Prostate gland (tissue), 2 donors: ENCODE results near the gene HAGH. TPM values are rescaled to one million over a fixed set of nuclear protein-coding genes. Genes with fewer than 3 reads are reported as not detected.

ENCODE experiments used
- DNase-seq: peaks from one replicate; pipeline ENCODE4 v3.0.0-alpha.2; 2019; ENCODE audit warnings: low spot score
- H3K27ac ChIP-seq, 2 donors: fragments of 200-600 bp; sonication (generic); 2 replicates each; pipeline ENCODE4 v1.5.1; 2017 to 2019
- H3K27me3 ChIP-seq: fragments of 200-600 bp; sonication (generic); replicated peaks from 2 replicates; pipeline ENCODE4 v1.5.1; 2019; ENCODE audit not compliant: insufficient read depth
- H3K36me3 ChIP-seq, 2 donors: fragments of 200-600 bp; sonication (generic); 1 replicate in 1 of 2; 2 replicates in 1 of 2; pipeline versions ENCODE4 v1.5.1 to v1.8.1; 2017 to 2019
- H3K4me1 ChIP-seq: fragments of 200-600 bp; sonication (generic); replicated peaks from 2 replicates; pipeline ENCODE4 v1.5.1; 2019
- H3K4me3 ChIP-seq, 2 donors: fragments of 200-600 bp; sonication (generic); 2 replicates each; pipeline ENCODE4 v1.5.1; 2017 to 2019
- H3K9me3 ChIP-seq: fragments of 200-600 bp; sonication (generic); 2 replicates; pipeline ENCODE4 v1.5.1; 2017
- CTCF ChIP-seq, 4 experiments: fragments of 200-600 bp in 2 of 4; fragments of 450-650 bp in 2 of 4; sonication (generic) in 2 of 4; IDR thresholded peaks; 1 replicate in 3 of 4; 2 replicates in 1 of 4; pipeline ENCODE4 v1.5.1; 2016 to 2019; ENCODE audit warnings: antibody characterized with exemption in 4 of 4, mild to moderate bottlenecking in 2 of 4, moderate library complexity in 2 of 4
- POLR2A ChIP-seq: fragments of 450-650 bp; IDR thresholded peaks from one replicate; pipeline ENCODE4 v1.6.1; 2016; ENCODE audit warnings: antibody characterized with exemption, mild to moderate bottlenecking
- POLR2AphosphoS5 ChIP-seq: sonication (generic); formaldehyde crosslinking; IDR thresholded peaks from one replicate; pipeline ENCODE4 v1.6.1; 2017; ENCODE audit warnings: antibody characterized with exemption
- WGBS: methylation state at CpG from one replicate; pipeline ENCODE4 v1.1.5; 2018; 5-methylcytosine and 5-hydroxymethylcytosine counted together
- intact Hi-C: fragments of 100-400 bp; cut with DNase I; formaldehyde crosslinking; loops from one replicate; pipeline ENCODE4 v1.14.2; 2022
- total RNA-seq, 2 donors: library from RNA; depleted of rRNA; stranded (reverse); fragments of >200 nt; gene quantifications; one replicate each; pipeline ENCODE4 v1.1.0, GENCODE V29; 2016

Gene HAGH
- total RNA-seq, 2 donors from 2014 or later: 98.6 to 145 TPM

- WGBS: 84% methylated on average over 38 of the region's 41 CpGs
- H3K4me1 ChIP-seq: peaks cover 6% of the 10 kb centered on the region
- H3K9me3 ChIP-seq: no peaks in the 10 kb centered on the region
- H3K27ac ChIP-seq: no peak overlapping the region
- peaks cover 0 to 16% of the 10 kb centered on the region in 2 donors for H3K36me3 ChIP-seq
- H3K4me3 ChIP-seq: no peak overlapping the region
- no peak for DNase-seq
- intact Hi-C loops: loop anchor here (10.0 kb wide), 1 partner anchor 553 kb away; no protein-coding TSS in a partner anchor
- TF ChIP-seq CTCF (IDR thresholded peaks at IDR 0.05) (no peak), POLR2AphosphoS5 (no peak), POLR2A (no peak)
- H3K27me3 ChIP-seq: no peaks in the 10 kb centered on the region
Measured at GRCh38 chr16:1768061-1768766, 58.4 kb downstream of the HAGH start.

DNA sequence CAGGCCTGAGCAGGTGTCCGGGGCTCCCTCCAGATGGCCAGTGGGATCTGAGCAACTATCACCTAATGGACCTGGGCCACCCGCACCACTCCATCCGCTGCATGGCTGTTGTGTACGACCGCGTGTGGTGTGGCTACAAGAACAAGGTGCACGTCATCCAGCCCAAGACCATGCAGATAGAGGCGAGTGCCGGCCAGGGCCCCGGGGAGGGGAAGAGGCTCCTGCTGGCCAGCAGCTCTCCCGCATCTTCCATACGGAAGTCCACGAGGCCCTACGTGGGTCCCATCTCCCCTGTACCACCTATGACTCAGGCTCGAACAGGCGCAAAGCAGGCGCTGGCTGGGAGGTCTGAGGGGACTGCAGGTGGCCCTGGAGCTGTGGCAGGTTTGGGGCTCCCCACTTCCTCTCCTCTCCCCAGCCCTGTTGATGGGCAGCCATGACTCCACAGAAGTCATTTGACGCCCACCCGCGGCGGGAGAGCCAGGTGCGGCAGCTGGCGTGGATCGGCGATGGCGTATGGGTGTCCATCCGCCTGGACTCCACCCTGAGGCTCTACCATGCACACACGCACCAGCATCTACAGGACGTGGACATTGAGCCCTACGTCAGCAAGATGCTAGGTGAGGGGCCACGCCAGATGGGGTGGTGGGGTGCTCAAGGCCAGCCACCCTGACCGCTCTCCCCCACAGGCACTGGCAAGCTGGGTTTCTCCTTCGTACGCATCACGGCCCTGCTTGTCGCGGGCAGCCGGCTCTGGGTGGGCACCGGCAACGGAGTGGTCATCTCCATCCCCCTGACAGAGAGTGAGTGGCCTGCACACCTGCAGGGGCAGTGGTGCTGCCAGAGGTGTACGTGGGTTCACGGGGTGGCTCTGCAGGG is 59.3 kb downstream of the HAGH start:
- DNase-seq: no peak
- WGBS: 90% methylated on average over 42 of the region's 42 CpGs
- Histone ChIP-seq H3K27me3 (no peaks in the 10 kb centered on the region), H3K27ac (no peak overlapping the region), H3K9me3 (no peaks in the 10 kb centered on the region), H3K4me1 (peaks cover 6% of the 10 kb centered on the region), H3K36me3 (peaks cover 0 to 20% of the 10 kb centered on the region in 2 donors), H3K4me3 (no peak overlapping the region)
- TF ChIP-seq POLR2AphosphoS5: no peak
- no peak for TF ChIP-seq CTCF (IDR thresholded peaks at IDR 0.05)
- no peak for TF ChIP-seq POLR2A
- intact Hi-C loops: loop anchor here (10.0 kb wide), 1 partner anchor 553 kb away; no protein-coding TSS in a partner anchor

GRCh38 chr16:1766701-1767100 is 59.9 kb downstream of the HAGH start:
- TF ChIP-seq CTCF (IDR thresholded peaks at IDR 0.05): no peak
- no peak for TF ChIP-seq POLR2AphosphoS5
- TF ChIP-seq POLR2A: no peak
- Histone ChIP-seq H3K27me3 (no peaks in the 10 kb centered on the region), H3K4me3 (no peak overlapping the region), H3K36me3 (peaks cover 0 to 25% of the 10 kb centered on the region in 2 donors), H3K9me3 (no peaks in the 10 kb centered on the region), H3K4me1 (peaks cover 6% of the 10 kb centered on the region), H3K27ac (no peak overlapping the region)
- intact Hi-C loops: loop anchor here (10.0 kb wide), 1 partner anchor 552 kb away; no protein-coding TSS in a partner anchor
- 63% methylated on average over 17 of the region's 18 CpGs for WGBS
- no peak for DNase-seq

DNA sequence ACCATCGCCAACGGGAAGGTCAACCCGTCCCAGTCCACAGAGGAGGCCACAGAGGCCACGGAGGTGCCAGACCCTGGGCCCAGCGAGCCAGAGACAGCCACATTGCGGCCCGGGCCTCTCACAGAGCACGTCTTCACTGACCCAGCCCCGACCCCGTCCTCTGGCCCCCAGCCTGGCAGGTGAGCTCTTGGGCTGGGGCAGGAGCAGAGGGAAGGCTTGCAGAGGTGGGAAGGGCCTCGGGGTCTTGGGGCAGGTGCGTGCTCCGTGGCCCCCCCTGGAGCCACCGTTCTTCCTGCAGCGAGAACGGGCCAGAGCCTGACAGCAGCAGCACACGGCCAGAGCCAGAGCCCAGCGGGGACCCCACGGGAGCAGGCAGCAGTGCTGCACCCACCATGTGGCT is 60.4 kb downstream of the HAGH start:
- DNase-seq: no peak
- intact Hi-C loops: loop anchor here (10.0 kb wide), 1 partner anchor 551 kb away; no protein-coding TSS in a partner anchor
- H3K4me3 ChIP-seq: no peak overlapping the region
- H3K4me1 ChIP-seq: peaks cover 6% of the 10 kb centered on the region
- TF ChIP-seq CTCF (IDR thresholded peaks at IDR 0.05): no peak
- TF ChIP-seq POLR2AphosphoS5: no peak
- TF ChIP-seq POLR2A: no peak
- no peaks in the 10 kb centered on the region for H3K9me3 ChIP-seq
- peaks cover 0 to 26% of the 10 kb centered on the region in 2 donors for H3K36me3 ChIP-seq
- no peak overlapping the region for H3K27ac ChIP-seq
- no peaks in the 10 kb centered on the region for H3K27me3 ChIP-seq
- 75% methylated on average over 16 of the region's 19 CpGs for whole genome bisulfite sequencing
